Prostate gland (tissue), 2 donors: ENCODE results near the gene PSEN1. TPM values are rescaled to one million over a fixed set of nuclear protein-coding genes. Genes with fewer than 3 reads are reported as not detected.

Source experiments
- DNase-seq: peaks from one replicate; pipeline ENCODE4 v3.0.0-alpha.2; 2019; ENCODE audit warnings: low spot score
- H3K27ac ChIP-seq, 2 donors: fragments of 200-600 bp; sonication (generic); 2 replicates each; pipeline ENCODE4 v1.5.1; 2017 to 2019
- H3K27me3 ChIP-seq: fragments of 200-600 bp; sonication (generic); replicated peaks from 2 replicates; pipeline ENCODE4 v1.5.1; 2019; ENCODE audit not compliant: insufficient read depth
- H3K36me3 ChIP-seq, 2 donors: fragments of 200-600 bp; sonication (generic); 1 replicate in 1 of 2; 2 replicates in 1 of 2; pipeline versions ENCODE4 v1.5.1 to v1.8.1; 2017 to 2019
- H3K4me1 ChIP-seq: fragments of 200-600 bp; sonication (generic); replicated peaks from 2 replicates; pipeline ENCODE4 v1.5.1; 2019
- H3K4me3 ChIP-seq, 2 donors: fragments of 200-600 bp; sonication (generic); 2 replicates each; pipeline ENCODE4 v1.5.1; 2017 to 2019
- H3K9me3 ChIP-seq: fragments of 200-600 bp; sonication (generic); 2 replicates; pipeline ENCODE4 v1.5.1; 2017
- POLR2A ChIP-seq: fragments of 450-650 bp; IDR thresholded peaks from one replicate; pipeline ENCODE4 v1.6.1; 2016; ENCODE audit warnings: antibody characterized with exemption, mild to moderate bottlenecking
- POLR2AphosphoS5 ChIP-seq: sonication (generic); formaldehyde crosslinking; IDR thresholded peaks from one replicate; pipeline ENCODE4 v1.6.1; 2017; ENCODE audit warnings: antibody characterized with exemption
- WGBS: methylation state at CpG from one replicate; pipeline ENCODE4 v1.1.5; 2018; 5-methylcytosine and 5-hydroxymethylcytosine counted together
- intact Hi-C: fragments of 100-400 bp; cut with DNase I; formaldehyde crosslinking; loops from one replicate; pipeline ENCODE4 v1.14.2; 2022
- total RNA-seq, 2 donors: library from RNA; depleted of rRNA; stranded (reverse); fragments of >200 nt; gene quantifications; one replicate each; pipeline ENCODE4 v1.1.0, GENCODE V29; 2016
- TF ChIP-seq, protein P1 (sequence below), 4 experiments: fragments of 200-600 bp in 2 of 4; fragments of 450-650 bp in 2 of 4; sonication (generic) in 2 of 4; IDR thresholded peaks; 1 replicate in 3 of 4; 2 replicates in 1 of 4; pipeline ENCODE4 v1.5.1; 2016 to 2019; ENCODE audit warnings: antibody characterized with exemption in 4 of 4, mild to moderate bottlenecking in 2 of 4, moderate library complexity in 2 of 4

Gene PSEN1
- total RNA-seq, 2 donors from 2014 or later: 46.3 to 61.9 TPM

DNA sequence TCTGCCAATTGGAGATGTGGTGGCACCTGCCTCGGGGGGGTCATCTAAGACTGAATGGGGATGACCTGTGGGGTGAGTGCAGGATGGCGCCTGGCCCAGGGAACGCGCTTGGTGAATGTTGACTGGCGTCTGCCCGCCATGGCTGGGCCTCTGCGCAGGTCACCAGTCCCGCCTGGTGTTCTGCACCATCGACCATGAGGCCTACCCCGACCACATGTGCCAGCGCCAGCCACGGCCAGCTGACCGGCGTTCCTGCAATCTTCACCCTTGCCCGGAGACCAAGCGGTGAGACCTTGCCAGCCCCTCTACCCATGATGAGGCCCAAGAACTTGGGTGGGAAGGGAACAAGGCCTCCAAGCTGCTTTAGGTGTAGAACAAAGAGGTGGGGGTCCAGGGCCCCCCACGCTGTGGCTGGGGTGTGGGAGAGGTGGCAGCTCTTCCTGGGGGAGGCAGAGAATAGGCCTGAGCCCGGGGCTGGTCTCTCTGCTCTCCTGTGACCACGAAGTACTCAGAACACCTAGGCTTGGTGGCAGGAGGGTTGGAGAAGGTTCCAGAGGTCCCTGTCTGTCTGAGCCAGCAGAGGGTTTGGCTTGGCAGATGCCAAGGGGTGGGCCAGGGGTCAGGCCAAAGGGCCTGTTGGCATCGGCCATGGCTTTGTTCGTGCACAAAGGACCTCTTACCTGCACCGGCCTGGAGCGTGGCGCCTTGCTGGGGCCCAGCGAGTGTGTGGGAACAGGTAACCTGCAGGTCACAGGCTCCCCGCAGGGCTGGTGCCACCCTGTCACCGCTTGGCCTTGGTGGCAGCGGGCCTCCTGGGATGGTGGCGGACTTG, 116.4 kb downstream of the PSEN1 start:
- no peaks in the 10 kb centered on the region for H3K9me3 ChIP-seq
- no peaks in the 10 kb centered on the region for H3K4me1 ChIP-seq
- DNase-seq: no peak
- 92% methylated on average over 29 of the region's 29 CpGs for WGBS
- no peak overlapping the region for H3K4me3 ChIP-seq
- no peak for TF ChIP-seq POLR2AphosphoS5
- TF ChIP-seq, protein P1, sequence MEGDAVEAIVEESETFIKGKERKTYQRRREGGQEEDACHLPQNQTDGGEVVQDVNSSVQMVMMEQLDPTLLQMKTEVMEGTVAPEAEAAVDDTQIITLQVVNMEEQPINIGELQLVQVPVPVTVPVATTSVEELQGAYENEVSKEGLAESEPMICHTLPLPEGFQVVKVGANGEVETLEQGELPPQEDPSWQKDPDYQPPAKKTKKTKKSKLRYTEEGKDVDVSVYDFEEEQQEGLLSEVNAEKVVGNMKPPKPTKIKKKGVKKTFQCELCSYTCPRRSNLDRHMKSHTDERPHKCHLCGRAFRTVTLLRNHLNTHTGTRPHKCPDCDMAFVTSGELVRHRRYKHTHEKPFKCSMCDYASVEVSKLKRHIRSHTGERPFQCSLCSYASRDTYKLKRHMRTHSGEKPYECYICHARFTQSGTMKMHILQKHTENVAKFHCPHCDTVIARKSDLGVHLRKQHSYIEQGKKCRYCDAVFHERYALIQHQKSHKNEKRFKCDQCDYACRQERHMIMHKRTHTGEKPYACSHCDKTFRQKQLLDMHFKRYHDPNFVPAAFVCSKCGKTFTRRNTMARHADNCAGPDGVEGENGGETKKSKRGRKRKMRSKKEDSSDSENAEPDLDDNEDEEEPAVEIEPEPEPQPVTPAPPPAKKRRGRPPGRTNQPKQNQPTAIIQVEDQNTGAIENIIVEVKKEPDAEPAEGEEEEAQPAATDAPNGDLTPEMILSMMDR (IDR thresholded peaks at IDR 0.05): no peak
- TF ChIP-seq POLR2A: no peak
- H3K27me3 ChIP-seq: no peaks in the 10 kb centered on the region
- no peaks in the 10 kb centered on the region for H3K36me3 ChIP-seq
- H3K27ac ChIP-seq: no peak overlapping the region
- intact Hi-C loops: no loop called here

DNA sequence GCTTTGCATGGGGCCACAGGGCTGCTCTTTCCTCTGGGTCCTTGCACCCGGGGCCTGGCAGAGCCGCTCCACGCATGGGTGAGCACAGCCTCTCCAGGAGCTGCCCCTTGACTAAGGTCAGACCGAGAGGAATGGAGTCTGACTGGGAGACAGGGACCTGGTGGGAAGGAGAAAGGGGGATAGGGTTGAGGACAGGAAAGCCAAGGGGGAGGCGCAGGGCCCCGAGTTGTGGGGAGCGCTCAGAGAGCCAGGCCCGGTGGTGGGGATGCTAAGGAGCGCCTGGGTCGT, 117.0 kb downstream of the PSEN1 start:
- Histone ChIP-seq H3K4me3 (no peak overlapping the region), H3K27ac (no peak overlapping the region), H3K27me3 (no peaks in the 10 kb centered on the region), H3K9me3 (no peaks in the 10 kb centered on the region), H3K36me3 (no peaks in the 10 kb centered on the region), H3K4me1 (no peaks in the 10 kb centered on the region)
- DNase-seq: no peak
- TF ChIP-seq, protein P1 (IDR thresholded peaks at IDR 0.05): no peak
- TF ChIP-seq POLR2AphosphoS5: no peak
- TF ChIP-seq POLR2A: no peak
- WGBS: 89% methylated on average over 10 of the region's 10 CpGs
- intact Hi-C loops: no loop called here

DNA sequence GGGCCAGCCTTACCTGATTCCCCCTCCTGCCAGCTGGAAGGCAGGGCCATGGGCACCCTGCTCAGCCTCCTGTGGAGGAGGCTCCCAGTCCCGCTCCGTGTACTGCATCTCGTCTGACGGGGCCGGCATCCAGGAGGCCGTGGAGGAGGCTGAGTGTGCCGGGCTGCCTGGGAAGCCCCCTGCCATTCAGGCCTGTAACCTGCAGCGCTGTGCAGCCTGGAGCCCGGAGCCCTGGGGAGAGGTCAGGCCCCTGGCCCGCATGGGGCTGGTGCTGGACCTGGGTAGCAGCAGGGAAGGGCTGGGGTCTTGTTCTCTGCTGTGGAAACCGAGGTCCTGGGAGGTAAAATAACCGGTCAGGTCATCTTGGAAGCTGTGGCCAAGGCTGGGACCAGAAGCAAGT, 117.4 kb downstream of the PSEN1 start:
- intact Hi-C loops: no loop called here
- no peaks in the 10 kb centered on the region for H3K4me1 ChIP-seq
- no peak for DNase-seq
- H3K27ac ChIP-seq: no peak overlapping the region
- WGBS: 96% methylated on average over 4 of the region's 12 CpGs
- H3K27me3 ChIP-seq: no peaks in the 10 kb centered on the region
- H3K36me3 ChIP-seq: no peaks in the 10 kb centered on the region
- H3K4me3 ChIP-seq: no peak overlapping the region
- H3K9me3 ChIP-seq: no peaks in the 10 kb centered on the region
- TF ChIP-seq, protein P1 (IDR thresholded peaks at IDR 0.05): no peak
- TF ChIP-seq POLR2AphosphoS5 (no peak), POLR2A (no peak)

DNA sequence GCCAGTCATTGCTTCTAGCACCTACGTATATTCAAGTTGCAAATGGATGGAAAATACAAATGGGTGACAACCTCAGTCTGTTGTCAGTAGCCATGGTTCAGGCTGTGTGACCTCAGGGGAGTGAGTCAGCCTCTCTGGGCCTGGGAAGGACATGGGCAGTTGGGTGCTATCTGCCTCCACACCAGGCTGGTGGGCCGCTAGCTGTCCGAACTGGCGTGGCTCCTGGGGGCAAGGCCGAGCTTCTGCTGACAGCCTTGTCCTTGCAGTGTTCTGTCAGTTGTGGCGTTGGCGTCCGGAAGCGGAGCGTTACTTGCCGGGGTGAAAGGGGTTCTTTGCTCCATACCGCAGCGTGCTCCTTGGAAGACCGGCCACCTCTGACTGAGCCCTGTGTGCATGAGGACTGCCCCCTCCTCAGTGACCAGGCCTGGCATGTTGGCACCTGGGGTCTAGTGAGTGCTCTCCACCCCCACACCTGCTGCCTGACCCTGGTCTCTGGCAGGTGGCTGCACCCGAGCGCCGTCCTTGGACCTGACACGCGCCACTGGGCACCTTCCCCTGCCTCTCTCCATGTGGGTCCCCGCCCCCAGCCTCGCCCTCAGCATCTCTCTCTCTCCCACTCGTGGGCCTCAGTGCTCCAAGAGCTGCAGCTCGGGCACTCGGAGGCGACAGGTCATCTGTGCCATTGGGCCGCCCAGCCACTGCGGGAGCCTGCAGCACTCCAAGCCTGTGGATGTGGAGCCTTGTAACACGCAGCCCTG, 118.1 kb downstream of the PSEN1 start:
- TF ChIP-seq, protein P1 (IDR thresholded peaks at IDR 0.05): no peak
- no peak for TF ChIP-seq POLR2A
- TF ChIP-seq POLR2AphosphoS5: no peak
- no peaks in the 10 kb centered on the region for H3K36me3 ChIP-seq
- H3K9me3 ChIP-seq: no peaks in the 10 kb centered on the region
- intact Hi-C loops: no loop called here
- no peak overlapping the region for H3K27ac ChIP-seq
- H3K4me1 ChIP-seq: no peaks in the 10 kb centered on the region
- no peak overlapping the region for H3K4me3 ChIP-seq
- 94% methylated on average over 28 of the region's 28 CpGs for WGBS
- DNase-seq: no peak
- H3K27me3 ChIP-seq: no peaks in the 10 kb centered on the region

DNA sequence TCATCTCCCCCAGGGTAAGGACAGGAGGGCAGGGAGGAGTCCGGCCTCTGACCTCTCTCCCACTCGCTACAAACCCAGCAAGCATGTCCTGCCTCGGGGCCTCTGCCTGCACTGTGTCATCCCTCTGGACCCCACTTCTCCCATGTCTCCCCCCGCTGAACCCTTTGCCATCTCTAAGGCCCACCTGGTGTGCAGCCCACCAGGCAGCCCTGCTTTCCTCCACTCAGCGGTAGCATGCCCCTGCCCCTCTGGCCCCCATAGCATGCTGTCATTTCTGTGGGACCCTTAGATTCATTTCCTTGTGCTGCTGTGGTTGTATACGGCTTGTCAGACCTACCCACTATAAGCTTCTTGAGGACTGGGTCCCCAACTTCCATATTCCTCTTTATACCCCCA, 118.7 kb downstream of the PSEN1 start:
- no peak for DNase-seq
- Histone ChIP-seq H3K4me1 (no peaks in the 10 kb centered on the region), H3K9me3 (no peaks in the 10 kb centered on the region), H3K4me3 (no peak overlapping the region), H3K27ac (no peak overlapping the region), H3K27me3 (no peaks in the 10 kb centered on the region), H3K36me3 (no peaks in the 10 kb centered on the region)
- intact Hi-C loops: no loop called here
- 92% methylated on average over 6 of the region's 6 CpGs for WGBS
- TF ChIP-seq, protein P1 (IDR thresholded peaks at IDR 0.05): no peak
- TF ChIP-seq POLR2A (no peak), POLR2AphosphoS5 (no peak)
